ENCODE data around the gene PLIN5.

PLIN5 gene

DNA sequence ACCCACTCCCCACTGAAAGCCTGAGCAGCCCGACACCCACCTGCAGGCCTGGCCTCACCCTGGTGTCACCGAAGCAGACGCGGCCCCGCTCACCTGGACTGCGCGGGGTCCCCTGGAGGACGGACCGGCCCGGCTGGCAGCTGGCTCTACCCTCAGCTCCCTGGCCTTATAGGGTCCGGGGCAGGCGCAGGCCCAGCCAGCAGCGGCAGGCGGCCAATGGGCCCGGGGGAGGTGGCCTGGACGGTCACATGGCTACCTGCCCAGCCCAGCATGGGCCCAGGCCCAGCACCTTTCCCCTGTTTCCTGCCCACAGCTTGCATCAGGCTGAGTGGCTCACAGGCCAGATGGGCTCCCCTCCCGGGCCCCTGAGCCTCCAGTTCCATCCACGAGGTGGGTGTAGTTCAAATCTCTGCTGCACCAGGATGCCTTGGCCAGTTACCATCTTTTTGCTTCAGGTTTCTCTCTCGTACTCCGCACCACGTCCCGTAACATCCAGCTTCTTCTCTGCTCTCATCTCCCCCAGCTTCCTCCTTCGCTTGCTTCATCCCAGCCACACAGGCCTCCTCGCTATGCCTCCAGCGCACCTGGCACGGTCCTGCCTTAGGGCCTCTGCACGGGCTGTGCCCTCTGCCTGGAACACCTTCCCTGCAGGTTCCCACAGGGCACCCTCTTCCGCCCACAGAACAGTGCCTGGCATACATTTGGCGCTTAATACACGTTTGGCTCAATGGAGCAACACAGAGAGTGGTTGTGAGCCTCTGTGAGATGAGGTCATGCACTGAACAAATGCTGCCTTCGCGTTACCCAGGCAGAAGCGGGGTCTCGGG, 16.5 kb downstream of the PLIN5 start, which contains the start of gene PLIN4:
Gene PLIN4 (minus strand): TSS at position 142 of the 827 bp plus-strand sequence. CDS start 214 bp downstream, outside the sequence.
- Histone ChIP-seq H3K9me3 (ENCODE audit: control insufficient read depth, low read length) (no peaks in the 10 kb centered on the region), H3K36me3 (ENCODE audit: control insufficient read depth, insufficient read depth, low read length) (no peaks in the 10 kb centered on the region), H3K4me3 (ENCODE audit: extremely low read depth, insufficient read depth, low read length, poor library complexity, severe bottlenecking) (no peak within 1 kb of the TSS), H3K4me1 (ENCODE audit: control insufficient read depth, insufficient read depth, low read length, poor library complexity, severe bottlenecking) (no peaks in the 10 kb centered on the region), H3K27ac (ENCODE audit: low read depth, low read length, severe bottlenecking) (no peak within 1 kb of the TSS)
- WGBS, 2 experiments (ENCODE audit: insufficient coverage in 2 of 2): 90% methylated on average over 31 to 34 of the region's 34 CpGs

DNA sequence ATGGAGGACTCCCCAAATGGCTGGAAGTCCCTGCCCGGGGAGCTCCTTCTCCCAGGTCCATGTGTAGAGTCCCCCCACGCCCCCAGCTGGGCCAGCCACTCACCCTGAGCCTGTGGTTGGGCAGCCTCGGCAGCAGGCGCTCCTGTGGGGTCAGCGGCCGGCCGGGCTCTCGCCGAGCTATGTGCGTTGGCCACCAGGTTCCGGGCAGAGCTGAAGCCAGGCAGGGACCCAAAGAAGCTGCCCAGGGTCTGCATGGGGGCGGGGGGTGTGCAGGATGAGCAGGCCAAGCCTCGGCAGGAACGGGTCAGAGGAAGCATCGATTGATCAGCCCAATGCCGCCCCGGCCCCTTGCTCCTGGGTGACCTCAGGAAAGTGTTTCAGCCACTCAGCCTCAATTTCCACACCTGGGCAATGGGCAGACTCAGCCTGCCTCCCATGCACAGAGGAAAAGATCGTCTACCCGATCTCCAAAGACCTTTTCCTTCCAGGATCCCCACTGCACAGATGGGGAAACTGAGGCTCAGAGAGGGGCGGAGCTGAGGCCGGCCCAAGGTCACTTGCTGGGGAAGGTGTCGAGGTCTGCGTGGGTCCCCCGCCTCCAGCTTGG, 17.5 kb downstream of the PLIN5 start:
- H3K27ac ChIP-seq (ENCODE audit: low read depth, low read length, severe bottlenecking): no peak overlapping the region
- H3K4me1 ChIP-seq (ENCODE audit: control insufficient read depth, insufficient read depth, low read length, poor library complexity, severe bottlenecking): no peaks in the 10 kb centered on the region
- no peak overlapping the region for H3K4me3 ChIP-seq (ENCODE audit: extremely low read depth, insufficient read depth, low read length, poor library complexity, severe bottlenecking)
- H3K9me3 ChIP-seq (ENCODE audit: control insufficient read depth, low read length): no peaks in the 10 kb centered on the region
- no peaks in the 10 kb centered on the region for H3K36me3 ChIP-seq (ENCODE audit: control insufficient read depth, insufficient read depth, low read length)
- 92% methylated on average over 17 to 20 of the region's 24 CpGs for WGBS, 2 experiments (ENCODE audit: insufficient coverage in 2 of 2)

DNA sequence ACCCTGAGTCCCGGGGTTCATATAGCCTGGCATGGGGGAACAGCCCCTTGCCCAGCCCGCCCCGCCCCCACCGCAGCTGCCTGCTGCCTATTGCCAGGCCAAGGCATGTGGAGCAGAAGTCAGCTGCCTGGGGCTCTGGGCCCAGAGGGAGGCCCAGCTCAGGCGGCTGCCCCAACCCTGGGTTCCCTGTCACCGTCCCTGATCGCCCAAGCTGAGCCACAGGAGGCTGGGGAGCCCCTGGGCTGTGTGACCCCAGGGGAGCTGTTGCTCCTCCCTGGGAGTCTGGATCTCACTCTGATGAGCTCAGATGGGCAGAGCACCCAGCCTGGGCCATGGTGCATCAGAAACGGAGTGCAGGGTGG, 18.1 kb downstream of the PLIN5 start:
- H3K4me3 ChIP-seq (ENCODE audit: extremely low read depth, insufficient read depth, low read length, poor library complexity, severe bottlenecking): no peak overlapping the region
- no peak overlapping the region for H3K27ac ChIP-seq (ENCODE audit: low read depth, low read length, severe bottlenecking)

DNA sequence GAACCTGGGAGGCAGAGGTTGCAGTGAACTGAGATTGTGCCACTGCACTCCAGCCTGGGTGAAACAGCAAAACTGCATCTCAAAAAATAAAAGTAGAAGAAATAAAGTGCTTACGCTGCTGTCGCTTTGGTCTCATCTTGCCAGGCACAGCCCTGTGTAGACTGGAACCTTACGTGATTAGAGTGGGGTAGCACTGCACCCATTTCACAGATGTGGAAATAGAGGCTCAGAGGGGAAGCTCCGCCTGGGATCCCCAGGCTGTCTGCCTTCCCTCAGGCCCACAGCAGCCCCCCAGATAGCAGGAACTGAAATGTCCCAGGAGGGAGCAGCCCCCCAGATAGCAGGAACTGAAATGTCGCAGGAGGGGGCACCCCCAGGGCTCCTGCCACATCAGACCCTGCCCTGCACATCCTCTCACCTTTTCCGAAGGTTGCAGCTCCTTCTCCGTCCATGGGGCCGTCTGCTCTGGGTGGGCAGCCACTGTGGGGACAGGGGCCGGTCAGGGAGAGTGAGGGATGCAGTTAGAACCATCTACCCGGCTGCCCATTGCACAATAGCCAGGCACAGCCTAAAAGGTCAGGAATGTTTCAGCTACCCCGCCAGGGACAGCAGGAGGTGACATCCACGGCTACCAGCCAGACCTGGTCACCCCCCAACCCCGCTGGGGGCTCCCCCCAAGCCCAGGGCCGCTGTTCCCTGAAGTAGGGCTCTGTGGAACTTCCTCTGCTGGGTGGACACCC, 18.7 kb downstream of the PLIN5 start:
- WGBS, 2 experiments (ENCODE audit: insufficient coverage in 2 of 2): 83 to 86% methylated on average over 12 to 14 of the region's 14 CpGs
- Histone ChIP-seq H3K9me3 (ENCODE audit: control insufficient read depth, low read length) (no peaks in the 10 kb centered on the region), H3K27ac (ENCODE audit: low read depth, low read length, severe bottlenecking) (no peak overlapping the region), H3K4me3 (ENCODE audit: extremely low read depth, insufficient read depth, low read length, poor library complexity, severe bottlenecking) (no peak overlapping the region), H3K4me1 (ENCODE audit: control insufficient read depth, insufficient read depth, low read length, poor library complexity, severe bottlenecking) (no peaks in the 10 kb centered on the region), H3K36me3 (ENCODE audit: control insufficient read depth, insufficient read depth, low read length) (no peaks in the 10 kb centered on the region)

More for the DNA sequence above, 18.1 kb downstream of the PLIN5 start:
- Histone ChIP-seq H3K36me3 (ENCODE audit: control insufficient read depth, insufficient read depth, low read length) (no peaks in the 10 kb centered on the region), H3K9me3 (ENCODE audit: control insufficient read depth, low read length) (no peaks in the 10 kb centered on the region), H3K4me1 (ENCODE audit: control insufficient read depth, insufficient read depth, low read length, poor library complexity, severe bottlenecking) (no peaks in the 10 kb centered on the region)
- 60 to 67% methylated on average over 4 to 5 of the region's 8 CpGs for WGBS, 2 experiments (ENCODE audit: insufficient coverage in 2 of 2)

DNA sequence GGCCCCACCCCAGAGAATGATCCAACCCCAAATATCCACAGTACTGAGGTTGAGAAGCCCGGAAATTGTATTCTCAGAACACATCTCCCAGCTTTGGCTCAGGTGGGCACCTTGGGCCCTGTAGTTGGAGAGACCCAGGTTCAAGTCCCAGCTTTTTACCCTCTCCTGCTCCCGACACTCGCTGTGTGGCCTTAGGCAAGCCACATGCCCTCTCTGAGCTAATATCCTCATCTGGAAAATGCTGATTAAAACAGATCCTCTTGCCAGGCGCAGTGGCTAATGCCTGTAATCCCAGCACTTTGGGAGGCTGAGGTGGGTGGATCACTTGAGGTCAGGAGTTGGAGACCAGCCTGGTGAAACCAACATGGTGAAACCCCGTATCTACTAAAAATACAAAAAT, 19.3 kb downstream of the PLIN5 start:
- Histone ChIP-seq H3K4me1 (ENCODE audit: control insufficient read depth, insufficient read depth, low read length, poor library complexity, severe bottlenecking) (no peaks in the 10 kb centered on the region), H3K4me3 (ENCODE audit: extremely low read depth, insufficient read depth, low read length, poor library complexity, severe bottlenecking) (no peak overlapping the region), H3K27ac (ENCODE audit: low read depth, low read length, severe bottlenecking) (no peak overlapping the region), H3K36me3 (ENCODE audit: control insufficient read depth, insufficient read depth, low read length) (no peaks in the 10 kb centered on the region), H3K9me3 (ENCODE audit: control insufficient read depth, low read length) (no peaks in the 10 kb centered on the region)
- WGBS, 2 experiments (ENCODE audit: insufficient coverage in 2 of 2): 88 to 92% methylated on average over 4 to 5 of the region's 5 CpGs

DNA sequence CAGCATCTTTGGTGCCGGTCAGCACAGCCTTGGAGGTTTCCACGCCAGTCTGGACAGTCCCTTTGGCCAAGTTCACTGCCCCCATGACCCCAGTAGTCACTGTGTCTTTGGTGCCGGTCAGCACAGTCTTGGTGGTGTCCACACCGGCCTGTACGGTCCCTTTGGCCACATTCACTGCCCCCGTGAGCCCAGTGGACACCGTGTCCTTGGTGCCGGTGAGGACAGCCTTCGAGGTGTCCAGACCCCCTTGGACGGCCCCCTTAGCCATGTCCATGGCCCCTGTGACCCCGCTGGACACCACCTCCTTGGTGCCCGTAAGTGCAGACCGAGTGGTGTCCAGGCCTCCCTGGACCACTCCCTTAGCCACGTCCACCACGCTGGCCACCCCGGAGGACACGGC, 21.8 kb downstream of the PLIN5 start:
- Histone ChIP-seq H3K36me3 (ENCODE audit: control insufficient read depth, insufficient read depth, low read length) (no peaks in the 10 kb centered on the region), H3K4me3 (ENCODE audit: extremely low read depth, insufficient read depth, low read length, poor library complexity, severe bottlenecking) (no peak overlapping the region), H3K9me3 (ENCODE audit: control insufficient read depth, low read length) (no peaks in the 10 kb centered on the region), H3K4me1 (ENCODE audit: control insufficient read depth, insufficient read depth, low read length, poor library complexity, severe bottlenecking) (no peaks in the 10 kb centered on the region), H3K27ac (ENCODE audit: low read depth, low read length, severe bottlenecking) (no peak overlapping the region)
- 94 to 95% methylated on average over 17 of the region's 17 CpGs for WGBS, 2 experiments (ENCODE audit: insufficient coverage in 2 of 2)

DNA sequence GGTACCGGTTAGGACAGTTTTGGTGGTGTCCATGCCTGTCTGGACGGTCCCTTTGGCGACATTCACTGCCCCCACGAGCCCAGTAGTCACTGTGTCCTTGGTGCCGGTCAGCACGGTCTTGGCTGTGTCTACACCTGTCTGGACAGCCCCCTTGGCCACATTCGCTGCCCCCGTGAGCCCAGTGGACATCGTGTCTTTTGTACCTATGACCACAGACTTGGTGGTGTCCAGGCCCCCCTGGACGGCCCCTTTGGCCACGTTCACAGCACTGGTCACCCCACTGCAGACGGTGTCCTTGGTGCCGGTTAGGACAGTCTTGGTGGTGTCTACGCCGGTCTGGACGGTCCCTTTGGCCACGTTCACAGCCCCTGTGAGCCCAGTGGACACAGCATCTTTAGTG, 23.0 kb downstream of the PLIN5 start:
- Histone ChIP-seq H3K4me3 (ENCODE audit: extremely low read depth, insufficient read depth, low read length, poor library complexity, severe bottlenecking) (no peak overlapping the region), H3K36me3 (ENCODE audit: control insufficient read depth, insufficient read depth, low read length) (peaks cover 1% of the 10 kb centered on the region), H3K9me3 (ENCODE audit: control insufficient read depth, low read length) (no peaks in the 10 kb centered on the region), H3K27ac (ENCODE audit: low read depth, low read length, severe bottlenecking) (no peak overlapping the region), H3K4me1 (ENCODE audit: control insufficient read depth, insufficient read depth, low read length, poor library complexity, severe bottlenecking) (no peaks in the 10 kb centered on the region)
- 87 to 89% methylated on average over 17 of the region's 17 CpGs for WGBS, 2 experiments (ENCODE audit: insufficient coverage in 2 of 2)

DNA sequence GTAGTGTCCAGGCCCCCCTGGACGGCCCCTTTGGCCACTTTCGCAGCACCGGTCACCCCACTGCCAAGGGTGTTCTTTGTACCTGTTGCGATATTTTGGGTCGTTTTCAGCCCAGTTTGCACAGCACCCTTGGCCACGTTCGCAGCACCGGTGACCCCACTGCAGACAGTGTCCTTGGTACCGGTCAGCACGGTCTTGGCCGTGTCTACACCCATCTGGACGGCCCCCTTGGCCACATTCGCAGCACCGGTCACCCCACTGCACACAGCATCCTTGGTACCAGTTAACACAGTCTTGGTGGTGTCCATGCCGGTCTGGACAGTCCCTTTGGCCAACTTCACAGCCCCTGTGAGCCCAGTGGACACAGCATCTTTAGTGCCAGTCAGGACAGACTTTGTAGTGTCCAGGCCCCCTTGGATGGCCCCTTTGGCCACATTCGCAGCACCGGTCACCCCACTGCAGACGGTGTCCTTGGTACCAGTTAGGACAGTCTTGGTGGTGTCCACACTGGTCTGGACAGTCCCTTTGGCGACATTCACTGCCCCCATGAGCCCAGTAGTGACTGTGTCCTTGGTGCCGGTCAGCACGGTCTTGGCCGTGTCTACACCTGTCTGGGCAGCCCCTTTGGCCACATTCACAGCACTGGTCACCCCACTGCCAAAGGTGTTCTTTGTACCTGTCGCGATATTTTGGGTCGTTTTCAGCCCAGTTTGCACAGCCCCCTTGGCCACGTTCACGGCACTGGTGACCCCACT, 23.5 kb downstream of the PLIN5 start:
- Histone ChIP-seq H3K4me1 (ENCODE audit: control insufficient read depth, insufficient read depth, low read length, poor library complexity, severe bottlenecking) (peaks cover 5% of the 10 kb centered on the region), H3K9me3 (ENCODE audit: control insufficient read depth, low read length) (no peaks in the 10 kb centered on the region), H3K4me3 (ENCODE audit: extremely low read depth, insufficient read depth, low read length, poor library complexity, severe bottlenecking) (no peak overlapping the region), H3K27ac (ENCODE audit: low read depth, low read length, severe bottlenecking) (no peak overlapping the region), H3K36me3 (ENCODE audit: control insufficient read depth, insufficient read depth, low read length) (peaks cover 7% of the 10 kb centered on the region)
- WGBS, 2 experiments (ENCODE audit: insufficient coverage in 2 of 2): 82 to 85% methylated on average over 27 of the region's 27 CpGs

DNA sequence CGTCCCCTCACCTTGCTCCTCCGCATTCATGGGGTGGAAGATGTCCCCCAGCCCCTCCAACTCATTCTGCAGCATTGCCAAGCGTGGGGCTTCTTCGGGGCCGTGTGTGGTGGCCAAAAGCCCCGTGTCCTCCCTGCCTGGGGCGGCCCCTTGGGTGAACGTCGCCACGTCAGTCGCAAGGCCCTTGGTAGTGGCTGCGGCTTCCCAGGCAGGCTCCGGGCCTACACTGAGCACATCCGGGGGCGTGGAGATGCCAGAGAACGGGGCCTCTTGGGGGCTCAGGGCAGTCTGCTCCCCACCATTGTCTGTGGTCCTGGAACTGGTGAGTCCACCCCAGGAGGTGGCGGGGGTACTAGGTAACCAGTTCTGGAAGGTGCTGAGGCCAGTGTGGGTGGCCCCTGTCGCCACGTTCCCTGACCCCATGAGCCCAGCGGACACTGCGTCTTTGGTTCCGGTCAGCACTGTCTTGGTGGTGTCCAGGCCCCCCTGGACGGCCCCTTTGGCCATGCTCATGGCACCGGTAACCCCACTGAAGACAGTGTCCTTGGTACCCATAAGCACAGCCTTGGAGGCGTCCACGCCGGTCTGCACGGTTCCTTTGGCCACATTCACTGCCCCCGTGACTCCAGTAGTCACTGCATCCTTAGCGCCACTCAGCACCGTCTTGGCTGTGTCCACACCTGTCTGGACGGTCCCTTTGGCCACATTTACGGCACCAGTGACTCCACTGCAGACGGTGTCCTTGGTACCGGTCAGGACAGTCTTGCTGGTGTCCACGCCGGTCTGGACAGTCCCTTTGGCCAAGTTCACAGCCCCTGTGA, 24.4 kb downstream of the PLIN5 start:
- no peak overlapping the region for H3K27ac ChIP-seq (ENCODE audit: low read depth, low read length, severe bottlenecking)
- H3K36me3 ChIP-seq (ENCODE audit: control insufficient read depth, insufficient read depth, low read length): peaks cover 14% of the 10 kb centered on the region
- no peaks in the 10 kb centered on the region for H3K9me3 ChIP-seq (ENCODE audit: control insufficient read depth, low read length)
- peaks cover 9% of the 10 kb centered on the region for H3K4me1 ChIP-seq (ENCODE audit: control insufficient read depth, insufficient read depth, low read length, poor library complexity, severe bottlenecking)
- H3K4me3 ChIP-seq (ENCODE audit: extremely low read depth, insufficient read depth, low read length, poor library complexity, severe bottlenecking): no peak overlapping the region
- 88 to 91% methylated on average over 33 to 34 of the region's 37 CpGs for WGBS, 2 experiments (ENCODE audit: insufficient coverage in 2 of 2)

DNA sequence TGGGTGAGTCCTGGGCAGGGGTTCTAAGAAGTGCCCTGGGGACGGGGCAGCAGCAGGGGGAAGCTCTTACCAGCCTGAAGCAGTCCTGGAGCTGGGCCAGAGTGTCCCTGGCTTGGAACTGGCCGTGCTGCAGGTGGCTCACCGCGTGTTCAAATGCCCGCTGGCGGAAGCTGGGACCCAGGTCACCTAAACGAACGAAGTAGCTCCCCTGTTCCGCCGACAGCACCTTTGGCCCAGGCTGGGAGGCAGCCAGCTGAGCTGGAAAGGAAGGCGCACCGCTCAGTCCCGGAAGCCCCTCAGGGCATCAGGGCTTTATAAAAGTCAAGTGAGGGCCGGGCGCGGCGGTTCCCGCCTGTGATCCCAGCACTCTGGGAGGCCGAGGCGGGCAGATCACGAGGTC, 26.3 kb downstream of the PLIN5 start:
- Histone ChIP-seq H3K4me3 (ENCODE audit: extremely low read depth, insufficient read depth, low read length, poor library complexity, severe bottlenecking) (no peak overlapping the region), H3K9me3 (ENCODE audit: control insufficient read depth, low read length) (no peaks in the 10 kb centered on the region), H3K4me1 (ENCODE audit: control insufficient read depth, insufficient read depth, low read length, poor library complexity, severe bottlenecking) (peaks cover 9% of the 10 kb centered on the region), H3K36me3 (ENCODE audit: control insufficient read depth, insufficient read depth, low read length) (peaks cover 25% of the 10 kb centered on the region), H3K27ac (ENCODE audit: low read depth, low read length, severe bottlenecking) (no peak overlapping the region)
- 88 to 96% methylated on average over 13 of the region's 21 CpGs for WGBS, 2 experiments (ENCODE audit: insufficient coverage in 2 of 2)
